ENCODE data around the gene WFS1.
A peak's percentile ranks its signal among the peaks of the same experiment; 100 is the strongest.

Gene WFS1, protein sequence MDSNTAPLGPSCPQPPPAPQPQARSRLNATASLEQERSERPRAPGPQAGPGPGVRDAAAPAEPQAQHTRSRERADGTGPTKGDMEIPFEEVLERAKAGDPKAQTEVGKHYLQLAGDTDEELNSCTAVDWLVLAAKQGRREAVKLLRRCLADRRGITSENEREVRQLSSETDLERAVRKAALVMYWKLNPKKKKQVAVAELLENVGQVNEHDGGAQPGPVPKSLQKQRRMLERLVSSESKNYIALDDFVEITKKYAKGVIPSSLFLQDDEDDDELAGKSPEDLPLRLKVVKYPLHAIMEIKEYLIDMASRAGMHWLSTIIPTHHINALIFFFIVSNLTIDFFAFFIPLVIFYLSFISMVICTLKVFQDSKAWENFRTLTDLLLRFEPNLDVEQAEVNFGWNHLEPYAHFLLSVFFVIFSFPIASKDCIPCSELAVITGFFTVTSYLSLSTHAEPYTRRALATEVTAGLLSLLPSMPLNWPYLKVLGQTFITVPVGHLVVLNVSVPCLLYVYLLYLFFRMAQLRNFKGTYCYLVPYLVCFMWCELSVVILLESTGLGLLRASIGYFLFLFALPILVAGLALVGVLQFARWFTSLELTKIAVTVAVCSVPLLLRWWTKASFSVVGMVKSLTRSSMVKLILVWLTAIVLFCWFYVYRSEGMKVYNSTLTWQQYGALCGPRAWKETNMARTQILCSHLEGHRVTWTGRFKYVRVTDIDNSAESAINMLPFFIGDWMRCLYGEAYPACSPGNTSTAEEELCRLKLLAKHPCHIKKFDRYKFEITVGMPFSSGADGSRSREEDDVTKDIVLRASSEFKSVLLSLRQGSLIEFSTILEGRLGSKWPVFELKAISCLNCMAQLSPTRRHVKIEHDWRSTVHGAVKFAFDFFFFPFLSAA
- long read RNA-seq, donor 1, partial matches to known transcripts: 13 of 17 reads
- long read RNA-seq, donor 1, other reads (novel, unspliced or antisense): 0 of 17 reads
- long read RNA-seq, donor 2, partial matches to known transcripts: 0 of 2 reads
- long read RNA-seq, donor 2, other reads (novel, unspliced or antisense): 0 of 2 reads
- long read RNA-seq, donor 3, transcript WFS1-201 (8 exons, 3,640 nt): major isoform, 6 of 16 reads
- long read RNA-seq, donor 3, partial matches to known transcripts: 8 of 16 reads
- long read RNA-seq, donor 3, other reads (novel, unspliced or antisense): 0 of 16 reads
- long read RNA-seq, donor 4, transcript WFS1-201 (8 exons, 3,640 nt): major isoform, 6 of 8 reads
- long read RNA-seq, donor 4, partial matches to known transcripts: 0 of 8 reads
- long read RNA-seq, donor 4, other reads (novel, unspliced or antisense): 0 of 8 reads
- long read RNA-seq, donor 5, transcript WFS1-201 (8 exons, 3,640 nt): major isoform, 5 of 8 reads
- long read RNA-seq, donor 5, partial matches to known transcripts: 0 of 8 reads
- long read RNA-seq, donor 5, other reads (novel, unspliced or antisense): 0 of 8 reads
- long read RNA-seq, donor 6, partial matches to known transcripts: 0 of 7 reads
- long read RNA-seq, donor 6, other reads (novel, unspliced or antisense): 0 of 7 reads
- long read RNA-seq, donor 7, transcript WFS1-201 (8 exons, 3,640 nt): major isoform, 11 of 18 reads
- long read RNA-seq, donor 7, transcript WFS1-202 (8 exons, 3,255 nt): minor isoform, 5 of 18 reads
- long read RNA-seq, donor 7, partial matches to known transcripts: 0 of 18 reads
- long read RNA-seq, donor 7, other reads (novel, unspliced or antisense): 0 of 18 reads
- long read RNA-seq, donor 8, transcript WFS1-201 (8 exons, 3,640 nt): major isoform, 9 of 13 reads
- long read RNA-seq, donor 8, partial matches to known transcripts: 0 of 13 reads
- long read RNA-seq, donor 8, other reads (novel, unspliced or antisense): 0 of 13 reads

DNA sequence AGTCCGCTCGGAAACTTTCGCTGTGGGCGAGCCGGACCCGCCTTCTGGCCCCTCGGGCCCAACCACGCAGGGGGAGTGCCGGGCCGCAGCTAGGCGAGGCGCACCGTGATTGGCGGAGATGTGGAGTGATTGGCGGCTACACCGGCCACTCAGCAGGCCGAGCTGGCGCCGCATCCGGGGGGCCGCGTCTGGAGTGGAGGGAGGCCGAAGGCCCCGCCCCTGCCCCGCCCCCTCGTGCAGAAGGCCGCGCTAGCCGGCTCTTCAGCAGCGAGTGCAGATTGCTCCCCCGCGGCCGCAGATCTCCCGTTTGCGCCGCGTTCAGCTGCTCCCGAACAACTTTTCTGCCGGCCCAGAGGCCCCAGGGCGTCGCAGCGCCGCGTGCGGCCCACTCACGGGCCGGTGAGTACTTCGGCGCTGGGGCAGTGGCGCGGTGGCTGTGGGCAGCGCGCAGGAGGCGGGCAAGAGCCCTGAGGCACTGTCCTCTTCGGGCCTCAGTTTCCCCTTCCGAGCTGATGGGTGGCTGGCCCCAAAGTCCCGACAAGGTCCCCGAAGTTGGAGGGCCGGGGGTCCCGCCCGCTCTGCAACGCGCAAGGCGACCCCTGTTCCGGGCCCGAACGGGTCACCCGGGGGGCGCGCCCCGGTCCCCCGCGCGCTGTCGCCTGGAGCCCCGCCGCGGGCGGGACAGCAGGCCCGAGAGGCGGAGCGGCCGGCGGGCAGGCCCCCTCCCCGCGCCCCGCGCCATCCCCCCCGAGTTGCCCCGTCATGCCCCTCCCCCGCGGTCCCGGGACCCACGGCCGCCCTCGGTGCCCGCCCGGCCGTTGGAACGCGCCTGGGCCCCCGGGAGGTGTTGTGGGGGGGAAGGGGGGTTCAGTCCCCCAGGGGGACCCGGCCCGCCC lies at the start of gene WFS1:
WFS1 (plus strand) TSS at position 235 of the 896 bp plus-strand sequence. CDS start 7,606 bp downstream, outside the sequence.
- peak; percentile 96 for DNase-seq

DNA sequence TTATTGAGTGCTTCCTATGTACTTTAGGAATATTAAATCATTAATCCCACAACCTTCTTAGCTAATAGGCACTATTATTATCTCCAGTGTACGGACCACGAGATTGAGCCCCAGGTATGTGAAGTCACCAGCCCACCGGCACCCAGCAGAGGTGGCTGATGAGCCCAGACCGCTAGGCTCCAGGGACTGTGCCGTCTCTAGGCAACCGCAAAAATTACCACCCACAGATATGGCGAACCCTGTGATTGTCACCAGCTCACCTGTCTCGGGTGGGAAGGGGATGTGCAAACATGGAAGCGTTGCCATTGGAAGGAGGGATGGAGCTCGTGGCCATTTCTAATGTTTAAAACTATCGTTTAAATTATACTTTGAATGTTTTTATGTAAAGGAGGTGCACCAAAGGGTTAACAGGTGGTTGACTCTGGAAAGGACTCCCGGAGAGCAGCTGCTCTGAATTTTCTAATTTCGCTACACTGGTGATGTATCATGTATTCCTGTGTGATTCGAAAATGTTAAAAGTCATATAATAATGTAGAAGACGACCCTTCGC lies 48.3 kb upstream of the WFS1 start:
- peak; percentile 47 for DNase-seq

DNA sequence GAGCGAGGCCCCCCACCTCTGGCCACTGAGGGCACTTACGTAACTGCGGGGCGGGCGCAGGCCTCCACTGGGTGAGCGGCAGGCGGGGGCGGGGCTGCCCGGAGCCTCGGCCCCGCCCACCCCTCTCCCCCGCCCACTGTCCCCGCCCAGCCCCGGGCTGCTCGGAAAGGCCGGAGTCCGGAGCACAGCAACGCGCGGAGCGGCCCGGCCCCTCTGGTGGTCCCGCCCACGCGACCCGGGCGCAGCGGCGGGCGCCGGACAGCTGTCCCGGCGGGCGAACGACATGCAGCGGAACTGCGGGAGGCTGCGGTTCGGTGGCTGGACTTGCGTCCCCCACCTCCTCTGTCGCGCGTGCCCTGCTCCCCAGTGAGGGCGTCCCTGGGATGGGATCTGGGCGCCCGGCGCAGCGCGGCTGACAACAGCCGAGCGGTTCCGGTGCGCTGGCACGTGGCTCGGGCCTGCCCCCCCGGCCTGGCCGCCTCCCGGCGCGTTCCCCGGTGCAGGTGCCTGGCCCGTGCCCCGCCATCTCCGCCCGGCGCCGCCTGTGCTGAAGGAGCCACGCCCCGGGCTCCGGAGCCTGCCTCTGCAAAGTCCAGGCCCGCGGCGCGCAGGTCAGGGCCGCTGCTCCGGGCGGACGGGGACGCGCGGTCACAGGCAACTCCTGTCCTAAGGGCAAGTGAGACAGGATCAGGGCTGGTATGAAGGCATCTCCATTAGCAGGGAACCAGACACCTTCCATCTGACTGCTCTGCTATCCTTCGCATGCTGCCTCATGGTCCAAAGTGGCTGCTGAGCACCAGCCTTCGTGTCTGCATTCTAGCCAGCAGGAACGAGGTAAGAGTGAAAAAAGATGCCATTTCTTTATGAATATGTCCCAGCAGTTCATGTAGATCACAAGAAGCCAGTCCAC lies 47.5 kb upstream of the WFS1 start:
- peak; percentile 61 for DNase-seq

DNA sequence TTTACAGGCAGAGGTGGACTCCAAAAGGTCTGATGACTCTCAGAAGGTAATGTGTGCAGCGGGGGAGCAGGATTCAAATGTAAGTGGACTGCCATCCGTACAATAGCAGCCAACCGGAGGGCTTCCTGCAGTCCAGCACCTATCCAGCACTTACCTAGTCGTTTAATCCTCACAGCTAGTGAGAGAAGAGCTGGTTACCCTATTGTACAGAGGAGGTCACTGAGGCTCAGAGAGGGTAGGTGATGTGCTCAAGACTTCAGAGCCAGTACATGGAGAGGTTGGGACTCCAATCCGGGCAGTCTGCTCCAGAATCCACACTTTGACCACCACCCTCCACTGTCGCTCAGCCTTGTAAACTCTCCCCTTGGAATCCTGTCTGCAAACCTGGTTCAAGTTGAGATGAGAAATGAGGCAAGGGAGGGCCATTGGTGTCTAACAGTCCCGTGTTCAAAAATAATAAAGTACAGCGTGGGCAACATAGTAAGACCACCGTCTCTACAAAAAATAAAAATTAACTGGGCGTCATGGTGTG lies 46.8 kb upstream of the WFS1 start:
- no peak for DNase-seq

DNA sequence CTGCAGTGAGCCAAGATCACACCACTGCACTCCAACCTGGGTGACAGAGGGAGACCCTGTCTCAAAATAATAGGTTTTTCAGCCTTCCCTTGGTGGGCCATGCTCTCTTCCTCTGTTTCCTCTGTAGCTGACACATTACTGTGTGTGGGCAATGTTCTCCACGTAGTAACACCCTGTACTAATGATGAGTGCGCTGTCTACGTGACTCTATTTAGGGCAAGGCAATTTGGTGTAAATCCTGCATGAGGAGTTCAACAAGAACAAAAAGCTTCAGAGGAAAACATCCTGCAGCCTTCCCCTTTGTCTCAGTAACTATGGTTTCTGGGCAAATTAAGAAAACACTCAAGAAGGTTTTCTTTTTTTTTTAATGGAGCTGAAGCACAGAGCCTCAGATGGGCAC lies 44.9 kb upstream of the WFS1 start:
- no peak for DNase-seq

DNA sequence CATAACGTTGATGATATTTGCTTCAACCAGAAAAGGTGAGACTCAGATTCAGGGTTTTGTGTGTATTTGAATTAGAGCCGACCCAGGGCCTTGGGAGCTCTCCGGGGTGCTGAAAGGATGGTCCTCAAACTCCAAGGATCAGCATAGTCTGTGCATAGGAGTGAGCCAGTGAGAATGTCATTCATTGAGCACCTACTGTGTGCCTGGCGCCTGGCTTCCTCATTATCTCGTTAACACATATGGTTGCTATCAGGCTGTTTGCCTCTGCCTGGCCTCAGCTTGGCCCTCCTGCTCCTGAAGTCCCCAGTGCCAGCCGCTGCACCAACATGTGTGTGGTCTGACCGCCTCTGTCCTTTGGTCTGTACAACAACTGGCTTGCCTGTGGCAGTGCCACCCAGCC lies 44.2 kb upstream of the WFS1 start:
- peak; percentile 24 for DNase-seq

DNA sequence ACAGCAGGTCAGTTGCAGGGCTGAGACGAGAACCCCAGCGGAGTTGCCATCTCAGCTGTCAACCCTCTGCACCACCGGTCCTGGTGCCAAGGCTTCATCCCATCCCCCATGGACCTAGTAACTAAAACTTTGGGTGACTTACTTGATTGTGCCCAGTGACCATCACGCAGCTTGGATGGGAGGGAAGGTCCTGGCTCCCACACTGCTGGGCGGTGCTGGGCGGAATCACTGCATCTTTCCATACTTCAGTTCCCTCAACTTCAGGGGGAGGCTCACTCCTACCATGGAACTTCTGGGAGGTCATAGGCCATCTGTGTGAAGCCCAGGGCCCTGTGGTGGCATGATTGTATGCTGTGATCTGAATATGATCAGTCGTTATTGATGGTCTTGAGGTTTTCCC lies 43.1 kb upstream of the WFS1 start:
- DNase-seq: no peak

DNA sequence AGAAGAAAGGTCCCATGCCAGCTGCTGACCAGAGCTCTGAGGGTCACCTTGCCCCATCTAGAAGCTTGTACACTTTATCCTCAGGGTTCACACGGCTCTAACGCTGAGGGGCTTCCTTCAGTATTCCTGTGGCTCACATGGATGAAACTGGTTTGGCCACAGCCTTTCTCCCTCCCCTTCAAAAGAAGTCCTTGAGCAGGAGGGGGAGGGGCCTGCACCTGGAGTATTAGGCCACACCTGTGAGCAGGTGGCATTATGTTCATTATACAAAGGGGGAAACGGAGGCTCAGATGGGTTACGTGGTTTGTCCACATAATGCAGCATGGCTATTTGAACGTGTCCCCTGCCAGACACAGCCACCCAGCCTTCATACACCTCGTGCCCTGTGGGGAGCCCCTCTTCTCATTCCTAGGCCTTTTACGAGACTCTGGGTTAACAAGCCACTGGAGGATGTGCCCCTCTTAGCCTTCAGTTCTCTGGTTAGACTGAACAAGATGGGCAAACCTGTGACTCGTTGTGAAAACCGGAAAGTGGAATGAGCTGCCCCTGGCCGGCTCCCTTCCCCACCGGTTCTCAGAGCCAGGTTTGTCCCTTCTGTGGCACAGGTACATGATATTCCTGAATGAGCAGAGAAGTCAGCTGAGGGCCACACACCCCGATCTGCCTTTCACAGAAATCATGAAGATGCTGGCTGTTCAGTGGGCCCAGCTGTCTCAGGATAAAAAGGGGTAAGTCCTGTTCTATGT lies 42.1 kb upstream of the WFS1 start:
- DNase-seq: no peak

DNA sequence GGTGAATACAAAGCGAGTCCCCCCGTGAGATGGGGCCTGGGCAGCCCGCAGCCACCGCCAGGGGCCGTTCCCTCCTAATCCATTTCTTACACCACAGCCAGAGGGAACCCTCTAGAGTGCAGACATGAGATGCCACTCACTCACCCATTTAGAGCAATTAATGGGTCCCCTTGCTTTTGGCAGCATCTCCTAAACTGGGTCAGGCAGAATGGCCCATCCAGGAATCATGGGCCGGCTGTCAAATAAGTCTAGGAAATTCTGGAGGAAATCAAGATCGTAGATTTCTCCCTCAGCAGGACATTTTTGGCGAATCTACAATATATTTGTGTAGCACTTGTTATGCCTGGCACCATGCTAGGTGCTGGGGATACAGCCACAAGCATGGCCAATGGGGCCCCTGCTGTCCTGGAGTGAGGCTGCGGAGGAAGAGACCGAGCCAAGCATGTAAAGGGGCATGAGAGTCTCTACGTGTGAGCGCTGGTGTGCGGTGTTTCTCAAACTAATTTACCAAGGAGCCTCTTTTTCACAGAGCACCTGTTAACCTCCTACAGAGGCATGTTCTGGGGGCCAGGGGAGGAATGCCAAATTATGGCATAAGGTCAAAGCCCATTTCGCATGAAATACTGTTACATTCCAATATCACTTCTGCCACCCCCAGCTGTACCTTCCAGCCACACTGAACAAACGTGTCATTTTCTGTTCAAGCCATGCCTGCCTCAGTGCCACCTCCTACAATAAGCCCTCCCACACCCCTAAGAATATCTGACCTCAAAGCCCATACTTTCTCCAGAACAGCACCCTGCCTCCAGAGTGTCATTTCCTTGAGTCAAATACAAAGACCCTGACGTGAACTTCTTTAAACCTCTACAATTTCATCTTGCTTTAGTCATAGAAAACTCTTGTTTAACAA lies 41.2 kb upstream of the WFS1 start:
- DNase-seq: no peak

DNA sequence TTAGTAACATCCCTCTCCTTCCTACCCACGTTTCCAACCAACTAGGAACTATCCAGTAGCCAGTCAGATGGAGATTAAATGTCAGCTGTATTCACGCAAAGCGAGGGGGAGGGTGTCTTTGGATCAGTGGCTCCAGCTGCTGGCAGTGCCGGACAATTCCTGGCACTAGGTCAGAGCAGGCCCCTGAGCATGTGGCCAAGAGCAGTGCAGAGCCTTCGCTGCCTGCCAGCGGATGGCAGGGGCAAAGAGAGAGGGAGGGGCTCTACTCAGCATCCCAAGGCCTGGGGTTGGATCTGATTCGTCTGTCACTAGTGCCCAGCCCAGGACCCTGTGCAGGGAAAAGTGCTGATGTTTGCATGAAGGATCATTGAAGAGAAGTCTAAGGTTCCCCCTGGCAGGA lies 40.6 kb upstream of the WFS1 start:
- DNase-seq: no peak

DNA sequence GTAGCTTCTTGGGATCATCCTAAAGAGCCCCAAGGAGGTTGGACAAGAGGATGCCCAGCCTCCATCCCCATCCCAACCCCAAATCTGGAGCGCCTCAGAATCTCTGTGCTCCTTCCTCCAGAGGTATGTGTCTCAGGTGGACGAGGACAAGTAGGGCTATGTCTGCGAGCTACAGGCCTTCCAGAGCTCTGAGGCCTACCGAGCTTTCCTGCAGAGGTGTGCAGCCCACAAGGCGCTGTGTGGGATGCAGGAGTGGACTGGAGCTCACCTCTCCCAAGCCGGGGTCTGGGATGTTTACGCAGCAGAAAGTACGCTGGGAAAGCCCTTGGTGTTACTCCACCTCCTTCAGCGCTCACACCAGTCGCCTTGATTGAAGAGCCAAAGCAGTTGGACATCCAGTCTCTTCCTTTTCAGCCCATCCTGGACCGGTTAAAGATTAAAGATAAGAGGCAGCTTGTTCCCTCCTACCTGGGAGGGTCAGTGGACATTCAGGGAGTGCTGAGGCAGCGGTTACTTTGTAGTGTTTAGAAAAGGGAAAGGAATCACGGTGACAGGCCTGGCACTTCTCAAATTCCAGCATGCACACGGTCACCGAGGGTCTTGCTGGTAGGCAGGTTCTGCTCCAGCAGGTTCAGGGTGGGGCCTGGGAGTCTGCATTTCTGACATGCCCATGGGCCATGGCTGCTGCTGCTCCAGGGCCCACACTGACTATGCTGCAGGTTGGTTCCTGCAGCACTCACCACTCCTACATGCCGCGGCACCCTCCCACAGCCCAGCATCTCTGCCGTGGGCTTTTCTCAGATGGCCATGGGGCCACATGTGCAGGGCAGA lies 39.8 kb upstream of the WFS1 start:
- no peak for DNase-seq

DNA sequence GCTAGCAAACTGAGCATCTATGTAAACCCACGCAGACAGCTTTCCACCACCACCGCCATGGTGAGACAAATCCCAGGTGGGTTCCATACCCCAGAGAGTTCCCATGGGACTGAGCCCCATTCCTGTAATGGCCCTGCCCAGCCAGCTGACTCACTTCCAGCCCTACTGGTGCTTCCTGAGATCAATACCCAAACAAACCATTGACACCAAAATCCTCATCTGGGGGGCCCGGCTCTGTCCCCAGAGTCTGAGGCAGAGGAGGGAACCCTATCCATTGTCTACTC lies 39.2 kb upstream of the WFS1 start:
- DNase-seq: no peak

DNA sequence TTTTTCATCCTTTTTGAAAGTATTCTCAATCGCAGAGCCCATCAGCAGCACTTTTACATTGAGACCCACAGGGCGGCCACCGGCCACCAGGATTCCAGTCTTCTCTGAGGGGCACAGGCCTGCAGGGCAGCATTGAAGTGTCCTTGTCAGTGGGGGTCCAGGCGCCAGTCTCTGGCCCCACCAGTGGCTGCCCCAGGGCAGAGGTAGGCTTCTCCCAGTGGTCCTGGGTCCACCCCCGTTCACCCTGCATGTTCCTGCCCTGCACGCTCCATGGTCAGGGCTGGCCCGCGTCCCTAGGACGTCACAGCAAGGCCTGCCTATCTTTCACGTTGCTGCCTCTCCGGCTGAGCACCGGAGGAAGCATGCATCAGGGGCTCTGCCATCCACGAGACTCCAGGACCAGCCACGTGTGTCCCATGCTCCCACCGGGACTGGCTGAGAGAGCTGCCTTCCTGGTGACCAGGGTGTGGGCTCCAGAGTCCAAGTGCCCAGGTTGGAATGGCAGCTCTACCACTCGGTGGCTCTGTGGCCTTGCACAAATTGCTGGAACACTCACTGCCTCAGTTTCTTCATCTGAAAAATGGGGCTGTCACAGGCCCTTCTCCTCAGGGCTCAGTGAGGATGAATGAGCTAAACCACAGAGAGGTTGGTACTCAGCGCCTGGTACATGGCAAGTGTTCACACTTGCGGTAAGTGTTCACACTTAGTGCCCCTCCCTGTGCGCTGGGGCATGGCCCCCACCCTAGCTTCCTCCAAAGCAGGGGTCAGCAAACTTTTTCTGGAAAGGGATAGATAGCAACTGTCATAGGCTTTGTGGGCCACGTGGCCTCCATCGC lies 38.6 kb upstream of the WFS1 start:
- DNase-seq: no peak

DNA sequence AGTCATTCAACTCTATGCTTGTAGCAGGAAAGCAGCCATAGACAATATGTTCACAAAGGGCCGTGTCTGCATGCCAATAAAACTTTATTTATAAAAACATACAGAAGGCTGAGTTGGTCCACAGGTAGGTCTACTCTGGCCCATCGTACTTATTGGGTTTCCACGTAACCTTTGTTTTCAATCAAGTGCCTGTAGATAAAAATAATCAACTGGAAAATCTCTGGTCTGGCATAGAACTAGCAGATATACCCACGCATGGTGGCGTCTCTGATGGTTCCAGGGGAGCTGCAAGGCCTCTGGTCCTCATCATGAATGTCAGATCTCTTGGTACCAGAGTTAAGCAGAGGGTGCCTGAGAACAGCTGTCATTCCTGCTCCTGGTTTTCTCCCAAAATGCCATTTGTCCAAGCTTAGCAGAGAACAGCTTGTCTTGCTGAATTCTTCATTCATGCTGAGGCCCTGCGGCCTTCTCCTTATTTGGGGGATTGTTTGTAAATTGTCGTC lies 37.9 kb upstream of the WFS1 start:
- no peak for DNase-seq

Measured in right kidney (tissue), 9 donors.